NCI-H2107 treated with DMSO at 0.1 percent for 48 hours (cell line): ENCODE results near the gene RAB11B.
A peak's percentile ranks its signal among the peaks of the same experiment; 100 is the strongest.
"Not testable (repeated sequence)": the region's sequence is repeated elsewhere in the genome, so short reads cannot be mapped to it uniquely, and the experiment has no call there.

Source experiments
- DNase-seq: peaks from one replicate; lab custom pipeline; 2025; ENCODE audit not compliant: unreplicated experiment; lab: John Stamatoyannopoulos, UW

Gene RAB11B

DNA sequence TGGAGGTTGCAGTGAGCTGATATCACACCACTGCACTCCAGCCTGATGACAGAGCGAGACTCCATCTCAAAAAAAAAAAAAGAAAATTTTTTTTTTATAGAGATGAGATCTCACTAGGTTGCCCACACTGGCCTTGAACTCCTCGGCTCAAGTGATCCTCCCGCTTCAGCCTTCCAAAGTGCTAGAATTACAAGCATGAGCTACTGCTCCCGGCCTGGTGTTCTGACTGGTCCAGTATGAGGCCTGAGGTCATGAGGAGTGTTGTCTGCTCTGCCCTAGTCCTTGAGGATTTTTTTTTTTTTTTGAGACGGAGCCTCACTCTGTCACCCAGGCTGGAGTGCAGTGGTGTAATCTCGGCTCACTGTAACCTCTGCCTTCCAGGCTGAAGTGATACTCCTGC, 35.2 kb downstream of the RAB11B start:
- not testable (repeated sequence) for DNase-seq

DNA sequence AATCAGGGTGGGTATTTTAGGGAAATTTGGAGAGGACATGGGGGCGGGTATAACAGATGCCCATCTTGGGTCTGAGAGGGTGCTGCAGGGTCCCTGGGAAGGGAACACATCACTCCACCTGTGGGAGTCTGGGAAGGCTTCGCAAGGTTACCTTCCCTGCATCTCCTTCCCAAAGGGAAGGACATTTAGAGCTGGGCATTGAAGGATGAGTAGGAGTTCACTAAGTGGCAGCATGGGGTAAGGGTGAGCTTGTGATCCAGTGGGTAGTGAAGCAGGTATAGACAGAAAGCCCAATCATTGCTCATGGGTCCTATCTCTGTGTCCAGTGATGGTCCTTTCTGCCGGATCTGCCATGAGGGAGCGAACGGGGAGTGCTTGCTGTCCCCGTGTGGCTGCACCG, 36.1 kb downstream of the RAB11B start:
- no peak for DNase-seq

DNA sequence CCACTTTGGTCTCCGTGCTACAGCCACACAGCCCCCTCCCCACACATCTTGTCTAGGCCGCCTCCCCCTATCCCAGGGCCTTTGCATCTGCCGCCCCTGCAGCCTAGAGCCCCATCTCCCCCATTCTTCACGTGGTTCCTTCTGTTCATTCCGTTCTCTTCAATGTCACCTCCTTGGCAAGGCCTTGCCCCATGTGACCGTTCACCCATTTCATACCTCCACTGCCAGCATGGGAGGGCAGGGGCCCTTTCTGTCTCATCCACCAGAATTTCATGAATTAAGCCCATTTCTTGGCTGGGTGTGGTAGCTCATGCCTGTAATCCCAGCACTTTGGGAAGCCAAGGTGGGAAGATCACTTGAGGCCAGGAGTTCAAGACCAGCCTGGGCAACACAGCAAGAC, 38.9 kb downstream of the RAB11B start:
- no peak for DNase-seq

DNA sequence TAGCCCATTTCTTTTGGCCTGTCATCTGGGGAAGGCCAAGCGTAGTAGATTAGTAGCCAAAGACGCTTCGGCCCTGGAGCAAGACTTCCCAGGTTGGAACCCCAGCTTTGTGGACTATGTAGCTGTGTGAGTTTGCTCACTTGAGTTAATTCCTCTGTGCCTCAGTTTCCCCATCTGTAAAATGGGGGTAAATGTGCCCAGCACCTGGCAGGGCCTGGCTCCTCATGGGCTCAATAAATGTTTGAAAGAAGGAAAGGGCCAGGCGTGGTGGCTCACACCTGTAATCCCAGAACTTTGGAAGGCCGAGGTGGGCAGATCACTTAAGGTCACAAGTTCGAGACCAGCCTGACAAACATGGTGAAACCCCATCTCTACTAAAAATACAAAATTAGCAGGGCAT, 39.7 kb downstream of the RAB11B start:
- no peak for DNase-seq

DNA sequence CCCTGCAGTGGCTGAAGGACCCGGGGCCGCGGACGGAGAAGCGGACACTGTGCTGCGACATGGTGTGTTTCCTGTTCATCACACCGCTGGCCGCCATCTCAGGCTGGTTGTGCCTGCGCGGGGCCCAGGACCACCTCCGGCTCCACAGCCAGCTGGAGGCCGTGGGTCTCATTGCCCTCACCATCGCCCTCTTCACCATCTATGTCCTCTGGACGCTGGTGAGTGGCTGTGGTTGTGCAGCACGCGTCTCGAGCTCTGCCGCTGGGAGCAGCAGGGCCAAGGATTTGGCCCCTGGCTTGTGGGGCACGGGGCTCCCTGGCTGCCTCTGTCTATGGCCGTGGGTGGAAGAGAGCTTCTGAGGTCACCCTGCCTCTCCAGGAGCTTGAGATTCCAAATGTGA, 40.5 kb downstream of the RAB11B start:
- no peak for DNase-seq

DNA sequence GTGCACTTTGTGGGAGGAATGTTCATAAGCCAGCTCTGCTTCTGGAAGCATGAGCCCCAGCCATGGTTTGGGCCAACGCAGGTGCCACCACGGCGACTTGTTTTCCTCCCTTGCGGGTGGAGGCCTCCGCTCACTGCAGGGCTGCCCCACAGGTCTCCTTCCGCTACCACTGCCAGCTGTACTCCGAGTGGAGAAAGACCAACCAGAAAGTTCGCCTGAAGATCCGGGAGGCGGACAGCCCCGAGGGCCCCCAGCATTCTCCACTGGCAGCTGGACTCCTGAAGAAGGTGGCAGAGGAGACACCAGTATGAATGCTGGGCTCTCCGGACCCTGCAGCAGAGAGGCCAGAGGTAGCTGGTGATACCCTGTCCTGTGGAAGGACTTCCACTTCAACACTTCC, 48.1 kb downstream of the RAB11B start:
- DNase-seq, result no peak

DNA sequence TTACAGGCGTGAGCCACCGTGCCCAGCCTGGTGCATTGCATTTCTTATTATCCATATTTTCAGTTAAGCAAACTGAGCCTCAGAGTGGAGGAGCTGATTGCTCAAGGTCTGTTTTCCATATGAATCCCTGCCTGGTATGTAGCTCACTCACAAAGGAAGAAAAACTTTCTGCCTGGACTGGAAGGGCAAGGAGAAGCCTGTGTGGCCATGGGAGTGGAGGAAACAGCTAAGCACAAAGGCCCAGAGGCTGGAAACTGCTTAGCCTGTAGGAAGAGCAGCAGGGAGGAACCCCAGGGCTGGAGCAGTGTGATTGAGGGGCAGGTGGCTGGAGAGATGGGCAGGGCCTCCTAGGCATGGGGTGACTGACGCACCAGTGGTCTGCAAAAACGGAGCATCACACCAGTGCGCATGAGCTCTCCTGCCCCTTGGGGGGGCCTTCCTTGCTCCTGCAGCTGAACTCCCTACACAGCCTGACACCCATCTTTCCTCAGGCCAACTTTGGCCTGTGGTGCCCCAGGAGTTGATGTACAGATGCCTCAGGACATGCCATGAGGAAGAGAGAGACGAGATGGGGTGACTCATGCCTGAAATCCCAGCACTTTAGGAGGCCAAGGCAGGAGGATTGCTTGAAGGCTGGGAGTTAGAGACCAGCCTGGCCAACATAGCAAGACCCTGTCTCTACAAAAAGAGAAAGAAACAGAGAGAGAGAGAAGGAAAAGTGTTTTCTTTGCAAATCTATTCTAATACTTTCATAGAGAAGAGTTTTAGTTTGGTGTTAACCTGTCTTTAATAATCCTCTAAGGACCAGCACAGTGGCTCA, 51.8 kb downstream of the RAB11B start:
- no peak for DNase-seq

DNA sequence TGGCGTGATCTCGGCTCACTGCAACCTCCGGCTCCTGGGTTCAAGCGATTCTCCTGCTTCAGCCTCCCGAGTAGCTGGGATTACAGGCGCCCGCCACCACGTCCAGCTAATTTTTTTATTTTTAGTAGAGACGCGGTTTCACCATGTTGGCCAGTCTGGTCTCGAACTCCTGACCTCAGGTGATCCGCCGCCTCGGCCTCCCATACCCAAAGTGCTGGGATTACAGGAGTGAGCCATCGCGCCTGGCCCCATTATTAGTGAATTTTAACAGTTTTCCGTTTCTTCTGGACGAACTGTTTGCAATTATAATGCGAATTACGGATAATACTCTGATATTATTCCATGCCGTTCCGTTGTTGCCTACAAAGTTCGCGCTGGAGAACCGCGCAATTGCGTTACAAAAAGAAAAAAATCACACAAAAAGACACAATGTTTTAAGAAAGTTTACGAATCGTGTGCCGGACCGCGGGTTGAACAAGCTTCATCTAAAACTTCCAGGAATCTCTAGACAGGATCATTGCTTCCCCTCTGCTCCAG, 54.0 kb downstream of the RAB11B start:
- not testable (repeated sequence) for DNase-seq

DNA sequence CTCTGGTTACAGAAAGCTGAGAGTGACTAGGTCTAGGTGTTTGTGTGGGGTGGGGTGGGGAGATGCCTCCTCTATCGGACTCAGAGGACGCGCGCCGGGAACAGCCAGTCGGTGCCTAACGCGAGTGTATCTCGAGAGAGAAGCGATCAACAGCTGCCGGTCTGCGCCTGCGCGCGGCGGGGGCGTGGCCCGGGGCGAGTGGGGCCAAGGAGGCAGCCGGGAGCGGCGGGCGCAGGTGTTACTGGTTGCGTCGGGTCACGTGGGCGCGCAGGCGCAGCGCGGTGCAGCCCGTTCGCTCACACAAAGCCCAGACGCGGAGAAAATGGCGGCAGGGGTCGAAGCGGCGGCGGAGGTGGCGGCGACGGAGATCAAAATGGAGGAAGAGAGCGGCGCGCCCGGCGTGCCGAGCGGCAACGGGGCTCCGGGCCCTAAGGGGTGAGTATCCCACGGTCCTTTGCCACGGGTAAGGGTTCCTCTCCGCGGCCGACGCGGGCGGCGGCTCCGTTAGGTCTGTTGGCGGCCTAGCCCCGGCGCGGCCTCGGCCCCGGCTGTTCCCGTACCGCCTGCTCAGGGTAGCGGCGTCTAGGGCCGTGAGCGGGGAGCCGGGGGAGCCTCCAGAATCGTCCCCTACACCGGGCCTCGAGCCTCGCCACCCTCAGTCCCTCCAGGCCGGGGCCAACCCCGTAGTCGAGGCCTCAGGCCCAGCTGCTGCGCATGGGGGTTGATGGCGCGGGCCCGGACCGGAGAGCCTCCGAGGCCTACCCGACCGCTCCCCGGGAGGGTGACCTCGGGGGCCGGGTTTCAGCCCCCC, 54.7 kb downstream of the RAB11B start, which contains the start of gene HNRNPM:
Gene HNRNPM, plus strand, starts transcription at position 299 of the 811 bp plus-strand sequence. Its CDS starts 24 bp downstream, at position 323.
- peak; percentile 98 for DNase-seq

DNA sequence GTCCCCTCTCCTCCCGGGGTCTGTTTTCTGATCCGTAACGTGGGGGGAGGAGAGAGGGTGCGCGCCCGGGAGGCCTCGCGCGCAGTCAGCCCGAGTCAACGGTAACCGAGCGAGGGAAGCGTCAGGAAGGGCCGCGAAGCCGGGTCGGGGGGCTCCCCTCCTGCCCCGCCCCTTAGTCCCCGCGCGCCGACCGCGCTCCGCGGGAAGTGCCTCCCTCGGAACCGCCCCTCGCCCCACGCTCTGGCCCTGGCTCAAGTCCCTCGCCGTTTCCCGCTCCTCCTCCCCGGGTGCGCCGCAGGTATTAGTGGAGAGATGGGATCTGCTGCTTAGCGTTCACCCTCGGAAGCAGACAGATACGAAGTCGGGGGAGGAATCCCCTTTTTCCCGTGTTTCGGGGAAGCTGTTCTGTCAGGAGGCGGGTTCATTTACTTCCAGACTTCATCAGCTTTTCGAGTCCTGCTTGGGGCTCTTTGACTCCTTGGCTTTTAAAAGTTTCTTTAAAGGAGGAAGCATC, 55.4 kb downstream of the RAB11B start:
- no peak for DNase-seq

DNA sequence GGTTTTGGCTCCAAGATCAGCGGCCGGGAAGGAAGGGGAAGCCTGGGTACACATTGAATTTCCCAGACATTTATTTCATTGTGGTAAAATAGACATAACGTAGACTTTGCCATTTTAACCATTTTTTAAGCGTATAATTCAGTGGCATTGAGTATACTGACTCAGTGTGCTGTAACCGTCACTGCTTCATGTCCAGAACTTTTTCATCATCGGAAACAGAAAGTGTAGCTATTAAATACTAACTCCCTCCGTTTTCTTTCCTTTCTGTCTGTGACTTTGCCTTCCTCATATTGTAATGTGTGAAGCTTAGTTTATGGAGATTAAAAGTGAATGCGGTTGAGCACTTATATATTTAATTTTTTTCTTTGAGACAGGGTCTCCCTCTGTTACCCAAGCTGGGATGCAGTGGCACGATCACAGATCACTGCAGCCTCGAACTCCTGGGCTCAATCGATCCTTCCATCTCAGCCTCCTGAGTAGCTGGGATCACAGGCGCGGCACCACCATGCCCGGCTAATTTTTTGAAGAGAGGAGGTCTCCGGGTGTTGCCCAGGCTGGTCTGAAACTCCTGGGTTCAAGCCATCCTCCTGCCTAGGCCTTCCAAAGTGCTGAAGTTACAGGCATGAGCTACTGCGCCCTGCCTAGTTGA, 56.0 kb downstream of the RAB11B start:
- DNase-seq, result no peak

DNA sequence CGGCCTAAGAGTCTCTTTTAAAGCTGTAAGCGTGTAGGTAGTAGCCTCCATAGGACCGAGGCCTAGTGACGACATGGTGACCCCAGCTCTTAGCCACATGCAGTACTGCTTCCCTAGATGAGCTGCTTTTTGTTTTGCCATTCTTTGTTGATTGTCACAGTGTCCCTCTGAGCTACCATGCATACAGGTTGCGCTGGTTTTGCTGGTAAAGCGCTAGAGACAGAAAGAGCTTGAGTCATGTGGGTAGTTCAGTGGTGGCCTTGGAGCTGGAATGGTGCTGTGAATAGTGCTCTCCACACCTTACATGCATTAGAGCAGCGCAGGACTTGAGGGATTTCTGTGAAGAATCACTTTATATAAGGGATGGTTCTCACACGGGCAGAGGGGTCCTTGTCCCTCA, 59.7 kb downstream of the RAB11B start:
- DNase-seq, result no peak

DNA sequence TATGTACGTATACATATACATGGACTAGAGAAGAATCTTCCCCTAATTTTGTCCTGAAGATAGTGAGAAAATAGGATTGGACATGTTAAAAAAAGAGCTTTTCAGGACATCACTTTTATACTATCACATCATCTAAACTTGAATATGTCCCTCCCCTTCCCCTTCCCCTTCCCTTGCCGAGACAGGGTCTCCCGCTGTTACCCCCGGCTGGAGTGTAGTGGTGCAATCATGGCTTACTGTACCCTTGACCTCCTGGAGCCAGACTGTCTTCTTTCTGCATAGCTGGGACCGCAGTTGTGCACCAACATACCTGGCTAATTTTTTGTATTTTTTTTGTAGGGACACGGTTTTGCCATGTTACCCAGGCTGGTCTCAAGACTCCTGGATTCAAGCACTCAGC, 61.2 kb downstream of the RAB11B start:
- no peak for DNase-seq

DNA sequence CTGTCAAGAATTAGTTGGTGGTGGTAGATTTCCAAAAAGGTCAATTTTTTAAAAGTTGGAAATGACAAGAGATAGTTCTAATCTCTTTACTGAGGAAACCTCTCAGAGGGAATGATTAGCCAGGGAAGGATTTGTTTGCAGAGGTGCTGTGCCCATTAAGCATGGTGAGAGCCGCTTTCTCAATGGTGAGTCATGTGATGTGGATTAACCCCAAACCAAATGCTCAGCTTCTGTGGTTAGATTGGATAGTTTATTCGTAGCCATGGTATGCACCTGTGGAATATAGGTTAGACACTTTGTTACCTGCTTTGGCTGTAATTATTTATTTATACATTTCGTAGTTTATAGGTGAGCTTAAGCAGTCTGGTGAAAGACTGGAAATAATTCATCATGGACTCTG, 61.7 kb downstream of the RAB11B start:
- peak; percentile 35 for DNase-seq

DNA sequence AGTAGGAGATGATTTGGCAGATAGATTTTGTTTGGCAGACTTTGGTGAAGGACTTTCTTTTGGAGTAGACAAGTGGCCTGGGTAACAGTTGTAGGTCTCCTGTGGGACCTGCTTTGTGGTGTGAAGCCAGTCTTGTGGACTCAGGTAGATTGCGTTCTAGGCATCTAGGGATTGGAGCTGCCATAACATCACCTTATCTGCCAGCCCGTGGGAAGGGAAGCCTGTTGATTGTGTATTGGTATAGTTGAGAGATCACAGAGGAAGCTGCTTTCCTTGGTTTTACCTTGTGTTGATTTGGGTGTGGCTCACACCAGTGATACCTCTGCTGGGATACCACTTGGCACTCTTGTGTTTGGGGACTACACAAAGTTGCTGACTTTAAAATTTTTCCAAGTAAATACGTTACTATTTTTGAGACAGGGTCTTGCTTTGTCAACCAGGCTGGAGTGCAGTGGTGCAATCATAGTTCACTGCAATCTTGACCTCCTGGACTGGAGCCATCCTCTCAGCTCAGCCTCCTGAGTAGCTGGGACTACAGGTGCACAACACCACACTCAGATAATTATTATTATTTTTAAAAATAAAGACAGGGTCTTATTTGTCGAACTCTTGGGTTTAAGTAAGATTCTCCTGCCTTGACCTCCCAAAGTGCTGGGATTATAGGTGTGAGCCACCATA, 62.4 kb downstream of the RAB11B start:
- no peak for DNase-seq

DNA sequence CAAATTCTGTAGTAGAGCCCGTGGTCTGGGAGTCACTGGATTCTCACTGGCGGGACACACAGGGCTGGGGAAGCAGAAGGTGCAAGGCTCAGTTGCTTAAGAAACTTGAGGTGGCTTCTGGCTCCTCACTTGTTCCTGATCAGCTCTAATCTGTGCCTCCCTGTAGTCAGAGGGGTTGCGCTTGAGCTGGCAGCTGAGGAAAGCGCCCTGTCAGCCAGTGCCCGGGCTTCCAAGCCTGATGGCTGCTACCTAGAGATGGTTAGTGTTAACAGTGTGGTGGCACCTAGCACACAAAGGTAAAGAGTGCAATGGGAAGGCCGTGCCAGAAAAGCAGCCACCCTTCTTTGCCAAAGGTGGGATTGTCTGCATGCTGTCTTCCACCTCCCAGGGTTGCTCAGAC, 63.5 kb downstream of the RAB11B start:
- no peak for DNase-seq
